ENCODE measurements around the gene ASGR1.

DNA sequence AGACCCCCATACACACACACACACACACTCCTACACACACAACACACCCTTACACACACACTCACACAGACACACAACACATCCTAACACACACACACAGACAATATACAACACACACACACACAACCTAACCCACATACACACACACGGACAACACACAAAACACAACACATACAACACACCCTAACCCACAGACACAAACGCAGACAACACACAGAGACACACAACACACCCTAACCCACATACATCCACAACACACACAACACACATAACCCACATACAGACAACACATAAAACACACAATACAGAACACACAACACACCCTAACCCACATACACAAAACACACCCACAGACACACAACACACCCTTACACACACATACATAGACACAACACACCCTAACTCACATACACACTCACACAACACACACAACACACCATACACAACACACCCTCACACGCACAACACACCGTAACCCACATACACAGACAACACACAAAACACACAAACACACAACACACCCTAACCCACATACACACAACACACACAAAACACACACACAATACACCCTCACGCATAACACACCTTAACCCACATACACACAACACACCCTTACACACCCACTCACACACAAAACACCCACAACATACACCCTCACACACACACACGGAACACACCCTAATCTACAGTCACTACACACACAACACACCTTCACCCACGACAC lies 4.4 kb downstream of the ASGR1 start:
- TF ChIP-seq BACH2 (CRISPR knock-in tag; IDR thresholded peaks at IDR 0.05; ENCODE audit: borderline replicate concordance) (no peak), GLIS3 (CRISPR knock-in tag; IDR thresholded peaks at IDR 0.05) (no peak), ZNF70 (CRISPR knock-in tag; IDR thresholded peaks at IDR 0.05) (no peak), TCF4 (CRISPR knock-in tag; IDR thresholded peaks at IDR 0.05; ENCODE audit: borderline replicate concordance) (no peak), ZFP3 (CRISPR knock-in tag; IDR thresholded peaks at IDR 0.05) (no peak), SNAI2 (CRISPR knock-in tag; IDR thresholded peaks at IDR 0.05) (no peak), ZC3H10 (CRISPR knock-in tag; IDR thresholded peaks at IDR 0.05) (no peak), ZFP30 (CRISPR knock-in tag; IDR thresholded peaks at IDR 0.05) (no peak), RARB (CRISPR knock-in tag; IDR thresholded peaks at IDR 0.05) (no peak)
- TF ChIP-seq, protein P1, sequence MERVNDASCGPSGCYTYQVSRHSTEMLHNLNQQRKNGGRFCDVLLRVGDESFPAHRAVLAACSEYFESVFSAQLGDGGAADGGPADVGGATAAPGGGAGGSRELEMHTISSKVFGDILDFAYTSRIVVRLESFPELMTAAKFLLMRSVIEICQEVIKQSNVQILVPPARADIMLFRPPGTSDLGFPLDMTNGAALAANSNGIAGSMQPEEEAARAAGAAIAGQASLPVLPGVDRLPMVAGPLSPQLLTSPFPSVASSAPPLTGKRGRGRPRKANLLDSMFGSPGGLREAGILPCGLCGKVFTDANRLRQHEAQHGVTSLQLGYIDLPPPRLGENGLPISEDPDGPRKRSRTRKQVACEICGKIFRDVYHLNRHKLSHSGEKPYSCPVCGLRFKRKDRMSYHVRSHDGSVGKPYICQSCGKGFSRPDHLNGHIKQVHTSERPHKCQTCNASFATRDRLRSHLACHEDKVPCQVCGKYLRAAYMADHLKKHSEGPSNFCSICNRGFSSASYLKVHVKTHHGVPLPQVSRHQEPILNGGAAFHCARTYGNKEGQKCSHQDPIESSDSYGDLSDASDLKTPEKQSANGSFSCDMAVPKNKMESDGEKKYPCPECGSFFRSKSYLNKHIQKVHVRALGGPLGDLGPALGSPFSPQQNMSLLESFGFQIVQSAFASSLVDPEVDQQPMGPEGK (CRISPR knock-in tag; IDR thresholded peaks at IDR 0.05; ENCODE audit: borderline replicate concordance) = no peak
- TF ChIP-seq, protein P2, sequence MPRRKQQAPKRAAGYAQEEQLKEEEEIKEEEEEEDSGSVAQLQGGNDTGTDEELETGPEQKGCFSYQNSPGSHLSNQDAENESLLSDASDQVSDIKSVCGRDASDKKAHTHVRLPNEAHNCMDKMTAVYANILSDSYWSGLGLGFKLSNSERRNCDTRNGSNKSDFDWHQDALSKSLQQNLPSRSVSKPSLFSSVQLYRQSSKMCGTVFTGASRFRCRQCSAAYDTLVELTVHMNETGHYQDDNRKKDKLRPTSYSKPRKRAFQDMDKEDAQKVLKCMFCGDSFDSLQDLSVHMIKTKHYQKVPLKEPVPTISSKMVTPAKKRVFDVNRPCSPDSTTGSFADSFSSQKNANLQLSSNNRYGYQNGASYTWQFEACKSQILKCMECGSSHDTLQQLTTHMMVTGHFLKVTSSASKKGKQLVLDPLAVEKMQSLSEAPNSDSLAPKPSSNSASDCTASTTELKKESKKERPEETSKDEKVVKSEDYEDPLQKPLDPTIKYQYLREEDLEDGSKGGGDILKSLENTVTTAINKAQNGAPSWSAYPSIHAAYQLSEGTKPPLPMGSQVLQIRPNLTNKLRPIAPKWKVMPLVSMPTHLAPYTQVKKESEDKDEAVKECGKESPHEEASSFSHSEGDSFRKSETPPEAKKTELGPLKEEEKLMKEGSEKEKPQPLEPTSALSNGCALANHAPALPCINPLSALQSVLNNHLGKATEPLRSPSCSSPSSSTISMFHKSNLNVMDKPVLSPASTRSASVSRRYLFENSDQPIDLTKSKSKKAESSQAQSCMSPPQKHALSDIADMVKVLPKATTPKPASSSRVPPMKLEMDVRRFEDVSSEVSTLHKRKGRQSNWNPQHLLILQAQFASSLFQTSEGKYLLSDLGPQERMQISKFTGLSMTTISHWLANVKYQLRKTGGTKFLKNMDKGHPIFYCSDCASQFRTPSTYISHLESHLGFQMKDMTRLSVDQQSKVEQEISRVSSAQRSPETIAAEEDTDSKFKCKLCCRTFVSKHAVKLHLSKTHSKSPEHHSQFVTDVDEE (CRISPR knock-in tag; IDR thresholded peaks at IDR 0.05) = no peak
- TF ChIP-seq, protein P3, sequence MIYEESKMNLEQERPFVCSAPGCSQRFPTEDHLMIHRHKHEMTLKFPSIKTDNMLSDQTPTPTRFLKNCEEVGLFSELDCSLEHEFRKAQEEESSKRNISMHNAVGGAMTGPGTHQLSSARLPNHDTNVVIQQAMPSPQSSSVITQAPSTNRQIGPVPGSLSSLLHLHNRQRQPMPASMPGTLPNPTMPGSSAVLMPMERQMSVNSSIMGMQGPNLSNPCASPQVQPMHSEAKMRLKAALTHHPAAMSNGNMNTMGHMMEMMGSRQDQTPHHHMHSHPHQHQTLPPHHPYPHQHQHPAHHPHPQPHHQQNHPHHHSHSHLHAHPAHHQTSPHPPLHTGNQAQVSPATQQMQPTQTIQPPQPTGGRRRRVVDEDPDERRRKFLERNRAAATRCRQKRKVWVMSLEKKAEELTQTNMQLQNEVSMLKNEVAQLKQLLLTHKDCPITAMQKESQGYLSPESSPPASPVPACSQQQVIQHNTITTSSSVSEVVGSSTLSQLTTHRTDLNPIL (CRISPR knock-in tag; IDR thresholded peaks at IDR 0.05; ENCODE audit: low read depth) = no peak
